Measurements from ENCODE around the gene LRP5. TPM values are rescaled to one million over a fixed set of nuclear protein-coding genes. Genes with fewer than 3 reads are reported as not detected.

The LRP5 gene
- total RNA-seq, 4 donors from 2014 or later, result 22.3 to 43.2 (median 33.8) TPM

DNA sequence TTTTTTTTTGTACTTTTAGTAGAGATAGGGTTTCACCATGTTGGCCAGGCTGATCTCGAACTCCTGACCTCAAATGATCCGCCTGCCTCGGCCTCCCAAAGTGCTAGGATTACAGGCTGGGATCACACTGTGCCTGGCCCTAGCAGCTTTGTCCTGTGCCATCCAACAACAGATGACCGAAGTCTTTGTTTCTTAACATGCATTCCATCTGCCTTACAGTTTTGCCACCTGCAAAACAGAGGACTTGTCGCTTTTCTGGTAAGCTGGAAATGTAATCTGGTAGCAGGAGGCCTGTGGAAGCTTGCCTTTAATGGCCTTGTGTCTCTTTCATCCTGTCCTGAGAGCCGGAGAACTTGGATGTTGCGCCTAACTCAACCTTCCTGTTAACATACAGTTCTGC lies 89.5 kb downstream of the LRP5 start:
- 84 to 87% methylated on average over 7 of the region's 7 CpGs for WGBS, 2 donors
- DNase-seq (ENCODE audit: low spot score in 2 of 2), result no peak

DNA sequence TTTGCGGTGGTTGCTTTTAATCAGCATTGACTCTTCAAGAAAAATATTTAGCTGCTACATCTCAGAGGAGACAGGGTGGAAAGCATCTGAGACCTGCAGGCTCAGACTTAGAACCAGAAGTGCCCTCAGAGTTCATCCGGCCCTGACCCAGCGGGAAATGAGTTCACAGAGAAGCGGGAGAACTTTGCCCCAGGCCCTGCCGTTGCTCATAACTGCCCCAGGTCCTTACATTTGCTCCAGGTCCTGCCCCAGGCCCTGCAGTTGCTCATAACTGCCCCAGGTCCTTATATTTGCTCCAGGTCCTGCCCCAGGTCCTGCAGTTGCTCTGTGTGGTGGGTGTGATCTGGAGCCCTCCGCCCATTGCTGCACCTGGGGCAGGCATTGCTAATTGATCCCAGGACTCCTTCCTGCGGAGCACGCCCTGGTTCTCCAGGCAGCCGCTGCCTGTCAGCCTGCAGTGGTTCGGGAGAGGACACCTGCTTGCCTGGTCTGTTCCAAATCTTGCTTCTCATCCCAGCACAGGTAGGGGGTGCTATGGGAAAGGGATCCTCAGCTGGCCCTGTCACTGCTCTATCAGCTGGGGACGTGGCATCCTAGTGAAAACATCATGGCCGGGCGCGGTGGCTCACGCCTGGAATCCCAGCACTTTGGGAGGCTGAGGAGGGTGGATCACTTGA lies 90.1 kb downstream of the LRP5 start:
- no peak for TF ChIP-seq POLR2A (IDR thresholded peaks at IDR 0.05)
- TF ChIP-seq, protein P1, sequence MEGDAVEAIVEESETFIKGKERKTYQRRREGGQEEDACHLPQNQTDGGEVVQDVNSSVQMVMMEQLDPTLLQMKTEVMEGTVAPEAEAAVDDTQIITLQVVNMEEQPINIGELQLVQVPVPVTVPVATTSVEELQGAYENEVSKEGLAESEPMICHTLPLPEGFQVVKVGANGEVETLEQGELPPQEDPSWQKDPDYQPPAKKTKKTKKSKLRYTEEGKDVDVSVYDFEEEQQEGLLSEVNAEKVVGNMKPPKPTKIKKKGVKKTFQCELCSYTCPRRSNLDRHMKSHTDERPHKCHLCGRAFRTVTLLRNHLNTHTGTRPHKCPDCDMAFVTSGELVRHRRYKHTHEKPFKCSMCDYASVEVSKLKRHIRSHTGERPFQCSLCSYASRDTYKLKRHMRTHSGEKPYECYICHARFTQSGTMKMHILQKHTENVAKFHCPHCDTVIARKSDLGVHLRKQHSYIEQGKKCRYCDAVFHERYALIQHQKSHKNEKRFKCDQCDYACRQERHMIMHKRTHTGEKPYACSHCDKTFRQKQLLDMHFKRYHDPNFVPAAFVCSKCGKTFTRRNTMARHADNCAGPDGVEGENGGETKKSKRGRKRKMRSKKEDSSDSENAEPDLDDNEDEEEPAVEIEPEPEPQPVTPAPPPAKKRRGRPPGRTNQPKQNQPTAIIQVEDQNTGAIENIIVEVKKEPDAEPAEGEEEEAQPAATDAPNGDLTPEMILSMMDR (IDR thresholded peaks at IDR 0.05), result no peak
- no peak for TF ChIP-seq EP300 (IDR thresholded peaks at IDR 0.05)
- Histone ChIP-seq H3K36me3 (peaks cover 0 to 41% (median 7%) of the 10 kb centered on the region in 3 donors), H3K4me1 (peaks cover 0 to 31% (median 9%) of the 10 kb centered on the region in 4 donors), H3K9me3 (no peaks in the 10 kb centered on the region), H3K27me3 (no peaks in the 10 kb centered on the region), H3K4me3 (no peak overlapping the region), H3K27ac (no peak overlapping the region)
- DNase-seq (ENCODE audit: low spot score in 2 of 2), result no peak
- WGBS, 2 donors, result 91 to 92% methylated on average over 15 of the region's 15 CpGs

More for the DNA sequence above, 89.5 kb downstream of the LRP5 start:
- no peak overlapping the region for H3K27ac ChIP-seq
- peaks cover 0 to 32% (median 9%) of the 10 kb centered on the region in 4 donors for H3K4me1 ChIP-seq
- no peak overlapping the region for H3K4me3 ChIP-seq
- no peaks in the 10 kb centered on the region for H3K9me3 ChIP-seq
- no peaks in the 10 kb centered on the region for H3K27me3 ChIP-seq
- peaks cover 0 to 35% (median 7%) of the 10 kb centered on the region in 3 donors for H3K36me3 ChIP-seq
- TF ChIP-seq EP300 (IDR thresholded peaks at IDR 0.05), result no peak
- TF ChIP-seq, protein P1 (IDR thresholded peaks at IDR 0.05), result no peak
- no peak for TF ChIP-seq POLR2A (IDR thresholded peaks at IDR 0.05)

DNA sequence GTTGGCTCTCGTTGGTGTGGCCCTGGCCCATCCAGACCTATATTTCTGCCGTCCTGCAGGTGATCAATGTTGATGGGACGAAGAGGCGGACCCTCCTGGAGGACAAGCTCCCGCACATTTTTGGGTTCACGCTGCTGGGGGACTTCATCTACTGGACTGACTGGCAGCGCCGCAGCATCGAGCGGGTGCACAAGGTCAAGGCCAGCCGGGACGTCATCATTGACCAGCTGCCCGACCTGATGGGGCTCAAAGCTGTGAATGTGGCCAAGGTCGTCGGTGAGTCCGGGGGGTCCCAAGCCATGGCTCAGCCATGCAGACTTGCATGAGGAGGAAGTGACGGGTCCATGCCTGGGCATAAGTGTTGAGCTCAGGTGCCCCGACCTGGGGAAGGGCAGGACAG lies 91.0 kb downstream of the LRP5 start:
- TF ChIP-seq POLR2A (IDR thresholded peaks at IDR 0.05) (no peak), EP300 (IDR thresholded peaks at IDR 0.05) (no peak)
- TF ChIP-seq, protein P1 (IDR thresholded peaks at IDR 0.05), result no peak
- 94% methylated on average over 15 to 18 of the region's 18 CpGs for WGBS, 2 donors
- no peaks in the 10 kb centered on the region for H3K27me3 ChIP-seq
- H3K4me1 ChIP-seq, result peaks cover 0 to 21% (median 5%) of the 10 kb centered on the region in 4 donors
- no peaks in the 10 kb centered on the region for H3K9me3 ChIP-seq
- peaks cover 0 to 50% (median 7%) of the 10 kb centered on the region in 3 donors for H3K36me3 ChIP-seq
- no peak overlapping the region for H3K4me3 ChIP-seq
- no peak for DNase-seq (ENCODE audit: low spot score in 2 of 2)
- no peak overlapping the region for H3K27ac ChIP-seq

DNA sequence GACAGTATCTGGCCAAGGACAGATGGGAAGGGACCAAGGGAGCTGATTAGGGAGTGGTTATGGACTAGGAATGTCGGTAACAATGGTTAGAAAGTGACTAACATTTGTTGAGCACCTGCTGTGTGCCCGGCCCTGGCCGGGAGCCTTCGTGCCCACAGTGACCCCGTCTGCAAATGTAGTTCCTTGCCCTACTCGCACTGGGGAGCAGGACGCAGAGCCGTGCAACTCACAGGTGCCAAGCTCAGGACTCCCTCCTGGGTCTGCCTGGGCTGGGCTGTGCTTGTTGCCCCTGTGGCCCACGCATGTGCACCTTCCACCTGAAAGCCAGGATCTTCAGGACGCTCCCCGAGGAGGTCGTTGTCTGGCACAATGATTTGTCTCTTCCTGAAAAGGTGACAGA lies 91.4 kb downstream of the LRP5 start:
- Histone ChIP-seq H3K27me3 (no peaks in the 10 kb centered on the region), H3K27ac (no peak overlapping the region), H3K9me3 (no peaks in the 10 kb centered on the region), H3K4me1 (peaks cover 0 to 18% (median 4%) of the 10 kb centered on the region in 4 donors), H3K4me3 (no peak overlapping the region), H3K36me3 (peaks cover 0 to 53% (median 7%) of the 10 kb centered on the region in 3 donors)
- WGBS, 2 donors, result 90 to 96% methylated on average over 12 of the region's 12 CpGs
- DNase-seq (ENCODE audit: low spot score in 2 of 2), result no peak
- TF ChIP-seq EP300 (IDR thresholded peaks at IDR 0.05) (no peak), POLR2A (IDR thresholded peaks at IDR 0.05) (no peak)
- TF ChIP-seq, protein P1 (IDR thresholded peaks at IDR 0.05), result no peak
